Cardiac muscle cell (in vitro differentiated cells and primary cell): ENCODE results near the gene FNDC3B. TPM values are rescaled to one million over a fixed set of nuclear protein-coding genes. Genes with fewer than 3 reads are reported as not detected.
A peak's percentile ranks its signal among the peaks of the same experiment; 100 is the strongest.

ENCODE experiments used
- DNase-seq, 2 donors: peaks; one replicate each; pipeline versions ENCODE4 v3.0.0 to v3.0.0-alpha.2; 2010 to 2017; ENCODE audit warnings: low read depth in 1 of 2, low spot score in 1 of 2
- H3K27ac ChIP-seq: fragments of 200-600 bp; sonication (generic); 2 replicates; pipeline ENCODE4 v1.5.1; 2016
- H3K27me3 ChIP-seq: fragments of 200-600 bp; sonication (generic); 2 replicates; pipeline ENCODE4 v1.6.0; 2016; ENCODE audit warnings: control low read depth
- H3K36me3 ChIP-seq: fragments of 200-600 bp; sonication (generic); 2 replicates; pipeline ENCODE4 v1.5.1; 2016; ENCODE audit warnings: control low read depth
- H3K4me1 ChIP-seq: fragments of 200-600 bp; sonication (generic); 2 replicates; pipeline ENCODE4 v1.8.1; 2017; ENCODE audit warnings: low read depth, mild to moderate bottlenecking, mixed run types
- H3K4me3 ChIP-seq: fragments of 200-600 bp; sonication (generic); 2 replicates; pipeline ENCODE4 v1.5.1; 2016; ENCODE audit warnings: mild to moderate bottlenecking
- H3K9me3 ChIP-seq: fragments of 200-600 bp; sonication (generic); 2 replicates; pipeline ENCODE4 v1.5.1; 2017; ENCODE audit warnings: low read depth, mild to moderate bottlenecking, control low read depth
- CTCF ChIP-seq: IDR thresholded peaks from 2 replicates; pipeline ENCODE4 v1.5.1; 2012; ENCODE audit warnings: low read depth, mild to moderate bottlenecking, low read length
- polyA plus RNA-seq: library from polyadenylated mRNA; unstranded; fragments of >200 nt; fragmentation: Nextera tagmentation; extraction: Ambion mirVana; gene quantifications from 2 replicates; pipeline ENCODE4 v1.2.1, GENCODE V29; 2016
- total RNA-seq: library from RNA; depleted of rRNA; stranded (reverse); fragments of >200 nt; gene quantifications from 2 replicates; pipeline ENCODE4 v1.2.3, GENCODE V29; 2016

FNDC3B gene
- total and polyA plus RNA-seq, 2 experiments from 2014 or later, result 55.2 to 62.3 TPM

DNA sequence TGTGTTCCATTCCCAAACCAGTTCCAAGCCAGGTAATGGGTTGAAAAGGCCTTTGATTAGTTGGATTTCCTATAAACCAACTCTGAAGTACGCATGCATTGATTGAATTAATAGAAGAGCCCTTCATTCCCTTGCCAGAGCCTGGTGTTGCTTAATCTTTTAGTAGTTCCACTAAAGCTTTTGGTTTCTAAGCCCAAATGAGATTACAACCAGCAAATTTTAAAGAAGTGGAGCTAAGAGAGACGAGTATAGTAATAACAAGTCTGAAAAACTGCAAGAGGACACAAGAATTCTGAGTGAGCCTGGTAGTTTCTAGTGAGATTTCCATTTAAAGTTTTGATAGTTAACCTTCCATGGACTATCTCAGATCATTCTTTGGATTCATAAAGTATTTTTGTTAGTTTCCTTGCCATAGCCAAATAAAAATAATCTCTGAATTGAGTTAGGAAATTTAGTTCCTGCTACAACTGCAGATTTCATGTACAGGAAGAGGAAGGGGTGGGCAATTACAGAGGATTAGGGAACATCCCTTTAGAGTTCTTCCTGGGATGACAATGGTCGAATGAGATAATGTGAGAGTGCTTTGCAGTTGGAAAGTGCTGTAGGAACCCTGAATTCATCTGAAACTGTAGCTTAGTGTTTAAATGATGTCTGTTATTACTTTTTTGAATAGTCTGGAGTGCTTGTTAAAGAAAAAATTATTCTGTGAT lies 136.8 kb downstream of the FNDC3B start:
- Histone ChIP-seq H3K27ac (no peak overlapping the region), H3K9me3 (no peaks in the 10 kb centered on the region), H3K4me3 (no peak overlapping the region), H3K36me3 (no peaks in the 10 kb centered on the region), H3K4me1 (peaks cover 25% of the 10 kb centered on the region), H3K27me3 (no peaks in the 10 kb centered on the region)
- TF ChIP-seq CTCF, result no peak
- DNase-seq, result peak in 1 of 2 donors; percentile 24

GRCh38 chr3:172177046-172177445 lies 137.7 kb downstream of the FNDC3B start:
- peak in 1 of 2 donors; percentile 85 for DNase-seq
- H3K27ac ChIP-seq, result no peak overlapping the region
- peaks cover 20% of the 10 kb centered on the region for H3K4me1 ChIP-seq
- H3K27me3 ChIP-seq, result no peaks in the 10 kb centered on the region
- H3K4me3 ChIP-seq, result no peak overlapping the region
- no peaks in the 10 kb centered on the region for H3K36me3 ChIP-seq
- no peaks in the 10 kb centered on the region for H3K9me3 ChIP-seq
- no peak for TF ChIP-seq CTCF

GRCh38 chr3:172177803-172178316 lies 138.5 kb downstream of the FNDC3B start:
- DNase-seq, result no peak
- peaks cover 26% of the 10 kb centered on the region for H3K4me1 ChIP-seq
- no peak overlapping the region for H3K27ac ChIP-seq
- no peak overlapping the region for H3K4me3 ChIP-seq
- H3K36me3 ChIP-seq, result no peaks in the 10 kb centered on the region
- TF ChIP-seq CTCF, result no peak
- no peaks in the 10 kb centered on the region for H3K9me3 ChIP-seq
- H3K27me3 ChIP-seq, result no peaks in the 10 kb centered on the region

DNA sequence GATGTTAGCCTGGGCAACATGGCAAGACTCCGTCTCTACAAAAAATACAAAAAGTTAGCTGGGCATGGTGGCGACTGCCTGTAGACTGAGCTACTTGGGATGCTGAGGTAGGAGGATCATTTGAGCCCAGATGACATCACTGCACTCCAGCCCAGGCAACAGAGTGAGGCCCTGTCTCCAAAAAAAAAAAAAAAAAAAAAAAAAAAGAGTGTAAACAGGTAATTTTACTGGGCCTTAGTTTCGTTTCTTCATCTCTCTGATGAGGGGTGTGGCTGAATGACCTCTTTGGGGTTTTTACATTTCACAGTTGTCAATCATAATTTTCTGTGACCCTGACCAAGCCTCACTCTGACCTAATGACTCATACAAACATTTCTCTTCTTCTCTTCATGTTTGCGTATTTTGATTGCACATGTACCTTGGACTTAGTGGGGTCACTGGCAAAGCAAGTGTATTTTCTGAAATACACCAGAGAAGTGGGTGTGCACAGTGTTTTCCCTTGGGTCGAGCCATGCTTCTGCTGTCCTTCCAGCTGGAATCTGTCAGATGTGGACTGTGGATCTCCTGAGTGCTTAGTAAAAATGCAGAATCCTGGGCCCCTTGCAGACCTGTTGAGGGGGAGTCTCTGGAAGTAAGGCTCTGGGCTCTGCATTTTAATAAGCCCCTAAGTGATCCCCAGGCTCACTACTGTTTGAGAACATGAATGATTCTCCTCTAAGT lies 140.5 kb downstream of the FNDC3B start:
- no peaks in the 10 kb centered on the region for H3K36me3 ChIP-seq
- no peaks in the 10 kb centered on the region for H3K27me3 ChIP-seq
- H3K4me1 ChIP-seq, result peaks cover 25% of the 10 kb centered on the region
- no peaks in the 10 kb centered on the region for H3K9me3 ChIP-seq
- peak overlapping the region; percentile 11 for H3K27ac ChIP-seq
- H3K4me3 ChIP-seq, result no peak overlapping the region
- no peak for DNase-seq
- TF ChIP-seq CTCF, result no peak

DNA sequence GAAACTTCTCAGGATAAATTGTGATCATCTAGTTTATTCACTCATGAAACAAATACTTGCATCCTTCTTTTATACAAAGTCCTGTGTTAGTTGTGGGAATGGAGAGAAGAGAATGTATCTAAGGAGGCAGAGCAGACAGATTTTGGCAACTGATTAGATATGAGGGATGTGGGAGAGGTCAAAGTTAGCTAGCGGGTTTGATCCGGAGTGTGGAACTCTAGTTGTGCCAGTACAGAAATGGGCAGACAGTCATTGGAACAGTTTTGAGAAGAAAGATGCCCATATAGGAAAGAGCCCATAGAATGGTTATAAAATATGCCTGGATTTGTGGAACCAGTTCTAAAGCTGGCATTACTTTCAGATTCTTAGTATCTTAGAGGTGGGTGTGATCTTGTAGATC lies 141.1 kb downstream of the FNDC3B start:
- no peak for DNase-seq
- H3K4me3 ChIP-seq, result no peak overlapping the region

More for the DNA sequence above, 141.1 kb downstream of the FNDC3B start:
- Histone ChIP-seq H3K9me3 (no peaks in the 10 kb centered on the region), H3K27ac (peak overlapping the region; percentile 11), H3K4me1 (peaks cover 23% of the 10 kb centered on the region), H3K27me3 (no peaks in the 10 kb centered on the region), H3K36me3 (no peaks in the 10 kb centered on the region)
- TF ChIP-seq CTCF, result no peak
